Measurements from ENCODE around the gene SEPTIN8.

DNA sequence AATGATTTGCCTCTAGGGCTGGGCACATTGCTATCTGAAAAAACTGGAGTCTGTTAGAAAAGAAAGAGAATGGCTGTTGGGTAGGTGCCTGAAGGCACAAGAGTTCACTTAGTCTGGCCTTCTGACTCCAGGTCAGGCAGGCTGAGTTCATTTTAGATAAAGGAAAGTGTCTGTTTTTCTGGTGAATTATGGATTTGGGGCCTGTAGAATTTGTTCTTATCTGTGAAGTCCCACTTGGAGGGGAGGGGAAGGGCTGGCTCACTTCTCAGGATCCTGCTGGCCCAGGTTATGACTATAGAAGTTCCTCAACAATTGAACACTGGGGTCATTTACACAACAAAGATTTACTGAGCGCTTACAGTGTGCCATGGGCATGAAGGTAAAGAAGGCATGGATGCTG is 11.5 kb upstream of the SEPTIN8 start:
- TF ChIP-seq CTCF (IDR thresholded peaks at IDR 0.05) (no peak), POLR2AphosphoS5 (IDR thresholded peaks at IDR 0.05; ENCODE audit: low read depth, low read length) (no peak), MXI1 (IDR thresholded peaks at IDR 0.05; ENCODE audit: low read depth, low read length) (no peak), YY1 (IDR thresholded peaks at IDR 0.05; ENCODE audit: low read depth) (no peak), SMC3 (IDR thresholded peaks at IDR 0.05; ENCODE audit: low read depth, low read length) (no peak), RCOR1 (IDR thresholded peaks at IDR 0.05; ENCODE audit: low read length) (no peak), CHD2 (IDR thresholded peaks at IDR 0.05; ENCODE audit: low read length, partially characterized antibody) (no peak), RFX5 (IDR thresholded peaks at IDR 0.05; ENCODE audit: low read length) (no peak)
- TF ChIP-seq, protein P1, sequence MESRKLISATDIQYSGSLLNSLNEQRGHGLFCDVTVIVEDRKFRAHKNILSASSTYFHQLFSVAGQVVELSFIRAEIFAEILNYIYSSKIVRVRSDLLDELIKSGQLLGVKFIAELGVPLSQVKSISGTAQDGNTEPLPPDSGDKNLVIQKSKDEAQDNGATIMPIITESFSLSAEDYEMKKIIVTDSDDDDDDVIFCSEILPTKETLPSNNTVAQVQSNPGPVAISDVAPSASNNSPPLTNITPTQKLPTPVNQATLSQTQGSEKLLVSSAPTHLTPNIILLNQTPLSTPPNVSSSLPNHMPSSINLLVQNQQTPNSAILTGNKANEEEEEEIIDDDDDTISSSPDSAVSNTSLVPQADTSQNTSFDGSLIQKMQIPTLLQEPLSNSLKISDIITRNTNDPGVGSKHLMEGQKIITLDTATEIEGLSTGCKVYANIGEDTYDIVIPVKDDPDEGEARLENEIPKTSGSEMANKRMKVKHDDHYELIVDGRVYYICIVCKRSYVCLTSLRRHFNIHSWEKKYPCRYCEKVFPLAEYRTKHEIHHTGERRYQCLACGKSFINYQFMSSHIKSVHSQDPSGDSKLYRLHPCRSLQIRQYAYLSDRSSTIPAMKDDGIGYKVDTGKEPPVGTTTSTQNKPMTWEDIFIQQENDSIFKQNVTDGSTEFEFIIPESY (IDR thresholded peaks at IDR 0.05; ENCODE audit: borderline replicate concordance, low read depth): no peak
- TF ChIP-seq, protein P2, sequence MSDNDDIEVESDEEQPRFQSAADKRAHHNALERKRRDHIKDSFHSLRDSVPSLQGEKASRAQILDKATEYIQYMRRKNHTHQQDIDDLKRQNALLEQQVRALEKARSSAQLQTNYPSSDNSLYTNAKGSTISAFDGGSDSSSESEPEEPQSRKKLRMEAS (IDR thresholded peaks at IDR 0.05; ENCODE audit: low read depth): no peak
